ENCODE results near the gene SLC29A3.
"Not testable (repeated sequence)": the region's sequence is repeated elsewhere in the genome, so short reads cannot be mapped to it uniquely, and the experiment has no call there.

The SLC29A3 gene

GRCh38 chr10:71283876-71284275 is 35.2 kb upstream of the SLC29A3 start:
- DNase-seq (ENCODE audit: low read depth in 2 of 2): no peak

DNA sequence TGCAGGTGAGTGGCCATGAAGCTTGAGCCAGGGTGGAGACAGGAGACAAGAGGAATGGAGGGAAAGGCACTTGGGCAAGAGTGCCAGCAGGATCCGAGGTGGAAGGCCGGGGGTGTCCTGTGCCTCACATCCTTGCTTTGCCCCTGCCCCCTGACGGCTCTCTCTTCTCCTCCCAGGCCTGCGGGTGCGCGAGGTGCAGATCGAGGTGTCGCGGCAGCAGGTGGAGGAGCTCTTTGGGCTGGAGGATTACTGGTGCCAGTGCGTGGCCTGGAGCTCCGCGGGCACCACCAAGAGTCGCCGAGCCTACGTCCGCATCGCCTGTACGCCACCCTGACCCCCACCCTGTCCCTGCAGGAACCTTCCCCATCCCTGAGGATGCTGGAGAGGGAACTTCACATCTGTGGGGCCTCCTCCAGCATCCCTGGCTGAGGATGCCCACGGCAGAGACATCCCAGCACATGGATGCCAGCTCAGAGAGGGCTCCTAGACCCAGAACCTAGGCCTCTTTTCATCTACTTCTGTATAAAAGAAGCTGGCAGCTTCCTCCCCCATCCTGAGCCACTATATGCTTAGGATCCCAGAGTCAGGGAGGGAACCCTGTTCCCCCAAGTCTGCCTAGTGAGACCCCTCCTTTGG is 34.4 kb upstream of the SLC29A3 start:
- DNase-seq (ENCODE audit: low read depth in 2 of 2): no peak

DNA sequence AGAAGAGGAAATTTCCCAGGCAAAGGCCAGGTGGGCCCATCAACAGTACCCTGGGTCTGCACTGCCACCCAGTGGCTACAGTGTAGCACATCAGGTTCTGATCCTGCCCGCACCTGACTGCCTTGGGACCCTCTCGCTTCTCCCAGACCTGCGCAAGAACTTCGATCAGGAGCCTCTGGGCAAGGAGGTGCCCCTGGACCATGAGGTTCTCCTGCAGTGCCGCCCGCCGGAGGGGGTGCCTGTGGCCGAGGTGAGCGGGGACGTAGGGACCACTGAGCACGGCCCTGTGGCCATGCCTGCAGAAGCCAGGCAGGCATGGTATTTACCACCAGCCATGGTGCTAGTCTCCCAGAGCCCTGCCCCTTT is 33.9 kb upstream of the SLC29A3 start:
- no peak for DNase-seq (ENCODE audit: low read depth in 2 of 2)

- no peak for DNase-seq (ENCODE audit: low read depth in 2 of 2)
Observed at GRCh38 chr10:71285986-71286385, 33.1 kb upstream of the SLC29A3 start.

DNA sequence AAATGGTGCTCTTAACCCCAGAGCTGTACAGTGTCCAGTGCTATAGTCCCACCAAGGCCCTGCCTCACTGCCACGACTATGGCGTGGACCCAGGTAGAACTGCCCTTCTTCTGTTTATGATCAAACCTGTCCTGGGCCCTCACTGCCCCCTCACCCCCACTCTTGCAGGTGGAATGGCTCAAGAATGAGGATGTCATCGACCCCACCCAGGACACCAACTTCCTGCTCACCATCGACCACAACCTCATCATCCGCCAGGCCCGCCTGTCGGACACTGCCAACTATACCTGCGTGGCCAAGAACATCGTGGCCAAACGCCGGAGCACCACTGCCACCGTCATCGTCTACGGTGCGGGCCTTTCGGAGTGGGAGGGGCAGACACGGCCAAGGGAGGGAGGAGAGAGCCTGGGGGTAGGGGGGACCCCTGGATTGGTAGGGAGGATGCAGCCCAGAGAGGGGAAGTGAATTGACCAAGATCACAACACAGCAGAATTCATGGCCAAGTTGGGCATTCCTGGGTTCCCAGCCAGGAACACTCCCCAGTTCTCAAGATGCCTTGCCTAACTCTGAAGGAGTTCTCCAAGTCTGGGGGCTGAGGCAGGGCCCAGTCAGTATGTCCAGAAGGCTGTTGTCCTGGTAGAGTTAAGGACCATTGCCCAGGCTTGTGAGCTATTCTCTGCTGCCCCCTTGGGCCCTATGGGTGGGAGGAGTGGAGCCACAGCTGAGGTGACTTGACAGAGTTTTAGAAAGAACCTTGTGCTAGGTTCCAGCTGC is 32.4 kb upstream of the SLC29A3 start:
- no peak for DNase-seq (ENCODE audit: low read depth in 2 of 2)

DNA sequence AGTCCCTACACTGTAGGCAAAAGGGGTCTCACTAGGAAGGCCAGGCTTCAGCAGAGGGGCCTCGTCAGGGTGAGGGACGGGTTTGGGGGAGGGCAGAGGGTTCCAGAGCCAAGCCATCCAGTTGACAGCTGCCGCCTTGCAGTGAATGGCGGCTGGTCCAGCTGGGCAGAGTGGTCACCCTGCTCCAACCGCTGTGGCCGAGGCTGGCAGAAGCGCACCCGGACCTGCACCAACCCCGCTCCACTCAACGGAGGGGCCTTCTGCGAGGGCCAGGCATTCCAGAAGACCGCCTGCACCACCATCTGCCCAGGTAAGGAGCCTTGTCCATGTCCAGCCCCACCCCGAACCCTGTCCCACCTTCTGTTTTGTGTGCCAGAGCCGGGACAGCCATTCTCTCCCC is 31.6 kb upstream of the SLC29A3 start:
- DNase-seq (ENCODE audit: low read depth in 2 of 2): no peak

- DNase-seq (ENCODE audit: low read depth in 2 of 2): no peak
Observed at GRCh38 chr10:71288461-71288860, 30.6 kb upstream of the SLC29A3 start.

GRCh38 chr10:71289421-71290130 is 29.5 kb upstream of the SLC29A3 start:
- no peak for DNase-seq (ENCODE audit: low read depth in 2 of 2)

- DNase-seq (ENCODE audit: low read depth in 2 of 2): no peak
Observed at GRCh38 chr10:71290331-71290730, 28.7 kb upstream of the SLC29A3 start.

DNA sequence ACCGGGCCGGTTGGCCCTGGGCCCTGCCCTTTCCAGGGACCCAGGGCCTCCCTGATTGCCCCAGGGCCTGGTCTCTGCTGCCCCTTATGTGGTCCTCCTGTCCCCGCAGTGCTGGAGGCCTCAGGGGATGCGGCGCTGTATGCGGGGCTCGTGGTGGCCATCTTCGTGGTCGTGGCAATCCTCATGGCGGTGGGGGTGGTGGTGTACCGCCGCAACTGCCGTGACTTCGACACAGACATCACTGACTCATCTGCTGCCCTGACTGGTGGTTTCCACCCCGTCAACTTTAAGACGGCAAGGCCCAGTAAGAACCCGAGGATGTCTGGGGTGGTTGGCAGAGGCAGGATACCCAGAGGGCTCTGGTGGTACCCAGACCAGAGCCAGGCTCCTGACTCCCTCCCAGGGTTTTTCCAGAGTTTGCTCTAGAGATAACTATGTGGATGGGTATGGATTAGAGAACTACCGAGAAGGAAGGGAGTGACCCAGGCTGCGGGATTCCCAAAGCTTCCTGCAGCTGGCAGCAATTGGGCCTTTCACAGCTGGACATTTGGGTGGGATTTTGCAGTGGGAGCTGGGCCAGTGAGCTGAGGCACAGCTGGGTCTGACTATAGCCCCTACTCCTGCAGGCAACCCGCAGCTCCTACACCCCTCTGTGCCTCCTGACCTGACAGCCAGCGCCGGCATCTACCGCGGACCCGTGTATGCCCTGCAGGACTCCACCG is 28.1 kb upstream of the SLC29A3 start:
- no peak for DNase-seq (ENCODE audit: low read depth in 2 of 2)

DNA sequence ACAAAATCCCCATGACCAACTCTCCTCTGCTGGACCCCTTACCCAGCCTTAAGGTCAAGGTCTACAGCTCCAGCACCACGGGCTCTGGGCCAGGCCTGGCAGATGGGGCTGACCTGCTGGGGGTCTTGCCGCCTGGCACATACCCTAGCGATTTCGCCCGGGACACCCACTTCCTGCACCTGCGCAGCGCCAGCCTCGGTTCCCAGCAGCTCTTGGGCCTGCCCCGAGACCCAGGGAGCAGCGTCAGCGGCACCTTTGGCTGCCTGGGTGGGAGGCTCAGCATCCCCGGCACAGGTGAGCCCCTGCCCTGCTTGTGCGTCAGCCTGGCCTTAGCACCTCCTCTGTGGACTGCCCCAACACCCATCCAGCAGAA is 27.5 kb upstream of the SLC29A3 start:
- no peak for DNase-seq (ENCODE audit: low read depth in 2 of 2)

- no peak for DNase-seq (ENCODE audit: low read depth in 2 of 2)
Observed at GRCh38 chr10:71292624-71293445, 26.2 kb upstream of the SLC29A3 start.

GRCh38 chr10:71293446-71294084 is 25.5 kb upstream of the SLC29A3 start:
- no peak for DNase-seq (ENCODE audit: low read depth in 2 of 2)

DNA sequence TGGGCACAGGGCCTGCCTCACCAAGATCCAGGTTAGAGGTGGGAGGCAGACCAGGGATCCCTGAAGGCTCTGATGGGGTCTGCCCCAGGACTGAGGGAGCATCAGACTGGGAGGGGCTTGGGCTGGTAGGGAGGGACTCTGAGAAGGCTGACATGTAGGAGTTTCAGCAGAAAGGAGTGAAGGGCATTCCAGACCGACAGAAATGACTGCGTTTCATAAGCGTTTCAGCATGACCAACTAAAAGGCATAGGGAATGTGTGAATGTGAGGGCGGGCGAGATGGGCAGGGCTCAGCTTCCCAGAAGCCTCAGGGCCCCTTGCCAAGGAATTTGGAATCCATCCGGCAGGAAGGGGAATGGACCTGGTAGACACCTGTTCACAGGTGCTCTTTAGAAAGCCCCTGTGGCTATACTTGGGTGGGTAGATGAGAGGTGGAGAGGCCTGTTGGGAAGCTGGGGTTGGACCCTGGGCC is 24.9 kb upstream of the SLC29A3 start:
- DNase-seq (ENCODE audit: low read depth in 2 of 2): no peak

GRCh38 chr10:71294856-71295255 is 24.2 kb upstream of the SLC29A3 start:
- DNase-seq (ENCODE audit: low read depth in 2 of 2): no peak

- no peak for DNase-seq (ENCODE audit: low read depth in 2 of 2)
Observed at GRCh38 chr10:71295641-71296040, 23.4 kb upstream of the SLC29A3 start.

DNA sequence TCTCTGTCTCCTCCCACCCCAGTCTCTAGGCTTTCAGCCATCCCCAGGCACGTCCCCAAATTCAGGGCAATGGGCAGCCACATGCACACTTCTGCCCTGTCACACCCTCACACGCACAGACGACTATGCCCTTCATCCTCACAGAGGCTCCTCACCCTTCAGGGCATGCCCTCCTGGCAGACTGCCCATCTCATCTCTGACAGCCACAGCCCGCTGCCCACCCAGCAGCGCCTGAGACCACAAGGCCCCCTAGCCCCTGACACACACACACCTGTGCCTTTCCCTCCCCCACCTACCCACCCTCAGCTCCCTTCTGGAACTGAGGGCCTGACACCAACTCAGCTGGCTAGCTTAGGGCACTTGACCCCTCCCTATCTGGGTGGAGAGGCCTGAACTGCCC is 23.0 kb upstream of the SLC29A3 start:
- no peak for DNase-seq (ENCODE audit: low read depth in 2 of 2)

DNA sequence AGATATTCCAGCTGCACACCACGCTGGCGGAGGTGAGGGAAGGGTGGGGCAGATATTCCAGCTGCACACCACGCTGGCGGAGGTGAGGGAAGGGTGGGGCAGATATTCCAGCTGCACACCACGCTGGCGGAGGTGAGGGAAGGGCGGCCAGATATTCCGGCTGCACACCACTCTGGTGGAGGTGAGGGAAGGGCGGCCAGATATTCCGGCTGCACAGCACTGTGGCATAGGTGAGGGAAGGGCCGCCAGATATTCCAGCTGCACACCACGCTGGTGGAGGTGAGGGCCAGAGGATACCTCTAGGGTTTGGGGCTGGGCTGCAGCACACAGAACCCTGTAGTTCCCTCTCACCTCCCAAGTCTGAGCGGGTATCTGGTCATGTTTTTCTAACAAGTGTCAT is 22.2 kb upstream of the SLC29A3 start:
- not testable (repeated sequence) for DNase-seq (ENCODE audit: low read depth in 2 of 2)

DNA sequence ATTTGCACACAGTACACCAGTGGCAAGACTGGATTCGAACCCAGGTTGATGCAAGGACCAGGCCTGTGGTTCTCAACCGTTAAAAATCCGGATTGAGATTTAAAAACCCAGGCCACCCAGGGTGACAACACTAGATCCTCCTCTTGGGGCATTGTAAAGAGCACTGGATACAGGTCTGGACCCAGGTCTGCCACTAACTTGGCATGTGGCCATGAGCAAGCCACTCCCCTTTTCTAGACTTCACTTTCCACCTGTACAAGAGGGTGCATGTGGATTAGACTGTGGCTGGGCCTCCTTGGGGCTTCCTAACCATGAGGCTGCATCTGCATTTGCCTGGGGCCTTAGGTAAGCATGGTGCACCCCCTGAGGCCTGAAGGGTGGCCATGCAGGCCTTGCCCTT is 21.7 kb upstream of the SLC29A3 start:
- DNase-seq (ENCODE audit: low read depth in 2 of 2): no peak

DNA sequence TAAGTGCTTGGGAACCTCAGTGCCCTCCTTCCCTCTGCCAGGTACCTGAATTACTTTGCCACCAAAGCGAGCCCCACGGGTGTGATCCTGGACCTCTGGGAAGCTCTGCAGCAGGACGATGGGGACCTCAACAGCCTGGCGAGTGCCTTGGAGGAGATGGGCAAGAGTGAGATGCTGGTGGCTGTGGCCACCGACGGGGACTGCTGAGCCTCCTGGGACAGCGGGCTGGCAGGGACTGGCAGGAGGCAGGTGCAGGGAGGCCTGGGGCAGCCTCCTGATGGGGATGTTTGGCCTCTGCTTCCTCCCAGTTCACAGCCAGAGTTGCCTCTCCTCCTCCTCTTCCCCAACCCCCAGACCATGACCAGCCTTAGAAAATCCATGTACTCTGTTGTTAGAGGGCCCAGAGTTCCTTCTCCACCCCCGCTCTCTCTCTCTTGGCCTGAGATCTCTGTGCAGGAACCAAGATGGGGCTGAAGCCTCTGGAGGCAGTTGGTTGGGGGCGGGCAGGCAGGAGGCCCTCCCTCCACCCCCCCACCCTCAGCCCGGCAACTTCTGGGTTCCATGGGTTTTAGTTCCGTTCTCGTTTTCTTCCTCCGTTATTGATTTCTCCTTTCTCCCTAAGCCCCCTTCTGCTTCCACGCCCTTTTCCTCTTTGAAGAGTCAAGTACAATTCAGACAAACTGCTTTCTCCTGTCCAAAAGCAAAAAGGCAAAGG is 19.8 kb upstream of the SLC29A3 start:
- no peak for DNase-seq (ENCODE audit: low read depth in 2 of 2)
